HG03060 (cell line): ENCODE results near the gene FERMT1.
"Not testable (repeated sequence)": the region's sequence is repeated elsewhere in the genome, so short reads cannot be mapped to it uniquely, and the experiment has no call there.

Source experiments
- ATAC-seq: cut with Tn5 transposase; IDR thresholded peaks from one replicate; pipeline ENCODE4 v1.9.1; 2021; ENCODE audit warnings: low read depth, moderate number of reproducible peaks; ENCODE audit not compliant: unreplicated experiment

Gene FERMT1

DNA sequence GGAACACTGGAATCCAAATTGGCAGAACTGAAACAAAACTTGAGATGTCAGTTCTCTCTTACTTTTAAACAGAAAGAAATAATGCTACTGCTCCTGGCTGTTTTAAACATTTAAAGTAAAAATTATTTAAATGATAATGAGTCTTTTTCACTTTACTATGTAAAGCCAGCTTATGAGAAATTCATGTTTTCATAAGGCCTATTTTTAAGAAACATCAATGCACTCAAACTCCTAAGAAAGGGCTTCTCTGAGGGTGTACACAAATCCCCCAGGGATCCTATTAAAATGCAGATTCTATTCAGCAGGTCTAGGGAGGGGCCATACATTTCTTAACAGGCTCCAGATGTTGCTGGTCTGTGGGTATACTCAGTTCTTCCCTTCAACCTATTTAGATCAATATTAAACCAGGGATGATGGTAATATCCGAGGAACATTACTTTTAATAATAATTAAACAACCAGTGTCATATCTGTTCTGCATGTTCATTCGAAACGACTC is 2.3 kb downstream of the FERMT1 start:
- ATAC-seq: no peak

GRCh38 chr20:6116758-6117157 is 6.1 kb downstream of the FERMT1 start:
- no peak for ATAC-seq

- ATAC-seq: no peak
Measured at GRCh38 chr20:6115221-6115895, 7.5 kb downstream of the FERMT1 start.

- ATAC-seq: no peak
Measured at GRCh38 chr20:6114696-6115095, 8.1 kb downstream of the FERMT1 start.

- ATAC-seq: no peak
Measured at GRCh38 chr20:6113951-6114350, 8.9 kb downstream of the FERMT1 start.

- ATAC-seq: not testable (repeated sequence)
Measured at GRCh38 chr20:6112965-6113364, 9.9 kb downstream of the FERMT1 start.

DNA sequence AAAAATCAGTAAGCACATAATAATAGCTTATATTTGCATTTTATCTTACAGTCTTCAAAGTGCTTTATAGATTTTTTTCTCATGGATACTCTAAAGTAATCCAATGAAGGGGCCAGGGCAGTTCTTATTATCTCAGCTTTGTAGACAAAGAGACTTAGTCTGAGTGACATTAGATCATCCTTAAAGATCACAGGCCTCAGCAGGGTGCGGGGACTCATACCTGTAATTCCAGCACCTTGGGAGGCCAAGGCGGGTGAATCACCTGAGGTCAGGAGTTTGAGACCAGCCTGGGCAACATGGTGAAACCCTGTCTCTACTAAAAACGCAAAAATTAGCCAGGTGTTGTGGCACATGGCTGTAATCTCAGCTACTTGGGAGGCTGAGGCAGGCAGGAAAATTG is 14.5 kb downstream of the FERMT1 start:
- ATAC-seq: no peak

DNA sequence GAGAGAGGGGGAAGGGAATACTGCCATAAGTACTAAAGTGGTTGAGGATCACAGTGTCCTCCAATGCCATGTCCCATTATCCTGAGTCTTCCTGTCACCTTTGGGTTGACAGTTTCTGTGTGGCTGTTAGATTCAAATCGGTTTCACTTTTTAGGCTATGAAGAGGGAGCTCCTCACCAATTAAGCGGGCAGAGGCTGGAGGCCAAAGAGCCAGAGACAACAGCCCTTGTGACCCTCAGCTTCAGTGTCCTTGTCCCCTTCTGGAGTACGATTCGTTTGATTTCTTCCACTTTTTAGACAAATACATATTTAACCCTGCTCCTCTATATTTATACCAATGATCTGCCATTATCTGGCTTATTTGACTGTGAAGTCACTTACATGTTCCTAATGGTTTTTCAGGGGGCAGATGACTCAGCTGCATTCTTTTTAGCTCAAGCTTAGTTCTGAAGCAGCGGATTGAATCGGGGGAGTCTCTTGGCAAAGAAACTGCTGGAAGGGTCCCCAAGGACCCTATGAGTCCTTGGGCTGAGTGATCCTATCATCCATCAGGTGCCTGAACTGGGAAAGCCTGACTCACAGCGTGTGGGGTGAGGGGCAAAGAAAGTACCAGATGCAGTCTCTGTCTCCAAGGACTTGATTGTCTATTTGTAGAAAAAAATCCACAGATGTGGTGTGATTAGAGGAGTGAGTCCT is 18.2 kb downstream of the FERMT1 start:
- no peak for ATAC-seq

GRCh38 chr20:6103301-6103700 is 19.5 kb downstream of the FERMT1 start:
- ATAC-seq: no peak

GRCh38 chr20:6101346-6101745 is 21.5 kb downstream of the FERMT1 start:
- no peak for ATAC-seq

DNA sequence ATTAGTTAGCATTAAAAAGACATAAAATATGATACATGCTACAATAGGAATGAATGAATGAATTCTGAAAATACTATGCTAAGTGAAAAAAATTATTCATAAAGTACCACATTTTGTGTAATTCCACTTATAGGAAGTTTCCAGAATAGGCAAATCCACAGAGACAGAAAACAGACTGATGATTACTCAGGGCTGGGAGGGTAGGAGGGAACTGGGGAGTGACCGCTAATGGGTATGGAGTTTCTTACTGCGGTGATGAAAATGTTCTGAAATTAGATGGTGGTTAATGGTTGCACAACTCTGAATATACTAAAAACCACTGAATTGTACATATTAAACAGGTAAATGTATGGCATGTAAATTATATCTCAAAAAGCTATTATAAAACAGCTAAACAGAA is 22.6 kb downstream of the FERMT1 start:
- ATAC-seq: no peak

- ATAC-seq: no peak
Measured at GRCh38 chr20:6099819-6100218, 23.0 kb downstream of the FERMT1 start.

DNA sequence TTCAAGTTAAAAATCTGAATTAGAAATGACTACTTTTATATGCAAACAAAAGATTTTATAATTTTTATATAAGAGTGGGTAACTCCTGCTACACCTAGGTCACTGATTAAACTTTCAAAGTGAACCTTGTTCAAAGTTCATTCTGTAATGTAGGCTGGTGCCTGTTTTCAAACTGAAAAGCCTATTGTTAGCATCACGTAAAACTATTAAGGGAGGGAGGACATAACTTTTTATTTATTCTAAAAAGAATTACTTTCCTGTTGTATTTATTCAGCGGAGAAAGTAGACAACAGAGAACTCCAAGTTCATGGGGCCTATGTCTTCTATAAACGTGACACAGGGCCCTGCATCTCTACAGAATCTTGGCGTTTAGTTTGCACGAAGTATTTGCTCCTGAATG is 27.4 kb downstream of the FERMT1 start:
- ATAC-seq: no peak

- no peak for ATAC-seq
Measured at GRCh38 chr20:6094565-6094964, 28.3 kb downstream of the FERMT1 start.

GRCh38 chr20:6094063-6094462 is 28.8 kb downstream of the FERMT1 start:
- ATAC-seq: no peak

DNA sequence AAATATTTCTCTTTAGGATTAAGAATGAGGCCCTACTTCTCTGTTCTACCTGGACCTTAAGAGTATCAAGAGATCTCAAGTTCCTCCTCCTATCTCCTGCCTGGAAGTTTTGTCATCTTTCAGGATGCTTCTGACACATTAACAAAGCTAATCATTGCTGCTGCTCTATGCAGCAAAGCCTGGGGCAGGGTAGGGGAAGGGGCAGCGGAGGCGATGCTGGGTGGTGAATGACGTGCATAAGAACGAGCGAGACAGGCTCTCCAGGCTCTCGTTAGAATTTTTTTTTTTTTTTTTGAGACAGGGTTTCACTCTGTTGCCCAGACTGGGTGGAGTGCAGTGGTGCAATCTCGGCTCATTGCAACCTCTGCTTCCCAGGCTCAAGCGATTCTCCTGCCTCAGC is 31.2 kb downstream of the FERMT1 start:
- no peak for ATAC-seq

DNA sequence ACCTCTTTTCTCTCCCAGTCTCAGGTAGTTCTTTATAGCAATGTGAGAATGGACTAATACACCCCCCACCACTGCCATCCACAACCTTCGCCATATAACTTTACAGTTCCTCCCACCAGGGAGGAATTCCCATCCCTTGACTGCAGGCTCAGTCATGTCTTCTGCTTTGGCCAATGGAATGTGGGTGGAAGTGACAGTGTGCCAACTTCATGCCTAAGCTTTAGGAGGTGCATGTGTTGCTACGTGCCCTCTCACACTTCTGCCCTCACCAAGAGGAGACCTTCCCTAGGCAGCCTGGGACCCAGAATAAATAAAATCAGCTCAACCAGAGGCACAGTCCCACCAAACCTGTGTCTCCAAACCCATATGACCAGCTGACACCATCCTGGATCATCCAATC is 36.0 kb downstream of the FERMT1 start:
- no peak for ATAC-seq

DNA sequence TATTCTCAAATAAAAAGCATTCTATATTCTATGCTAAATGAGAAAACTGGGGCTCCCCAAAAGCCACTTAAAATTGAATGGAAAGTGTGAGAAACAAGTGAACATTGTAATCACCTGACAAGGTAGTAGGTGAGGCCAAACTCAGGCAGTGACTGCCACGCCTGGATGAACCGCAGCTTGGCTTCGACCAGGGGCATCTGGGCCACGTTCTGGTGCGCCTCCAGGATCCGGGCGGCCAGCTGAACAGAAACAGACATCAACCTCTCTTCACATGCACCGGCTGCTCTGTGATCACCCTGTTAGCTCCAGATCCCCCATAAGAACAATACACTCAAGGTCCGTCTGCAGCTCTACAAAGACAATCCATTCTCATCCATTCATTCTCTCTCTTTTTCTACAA is 38.9 kb downstream of the FERMT1 start:
- ATAC-seq: no peak

DNA sequence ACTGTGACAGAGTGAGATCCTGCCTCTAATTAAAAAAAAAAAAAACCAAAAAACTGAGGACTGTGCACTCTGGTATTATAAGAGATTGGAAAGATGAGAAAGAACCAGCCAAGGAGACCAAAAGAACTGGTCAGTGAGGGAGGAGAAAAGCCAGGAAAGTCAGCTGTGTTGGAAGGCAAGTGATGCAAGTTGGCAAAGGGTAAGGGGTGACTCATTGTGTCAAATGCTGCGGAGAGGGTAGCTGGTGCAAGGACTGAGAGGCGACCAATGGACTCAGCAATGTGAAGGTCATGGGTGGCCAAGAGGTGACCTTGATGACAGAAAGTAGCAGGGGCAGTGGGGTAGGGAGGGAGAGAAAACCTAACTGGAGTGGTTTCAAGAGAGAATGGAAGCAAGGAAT is 41.6 kb downstream of the FERMT1 start:
- ATAC-seq: no peak

DNA sequence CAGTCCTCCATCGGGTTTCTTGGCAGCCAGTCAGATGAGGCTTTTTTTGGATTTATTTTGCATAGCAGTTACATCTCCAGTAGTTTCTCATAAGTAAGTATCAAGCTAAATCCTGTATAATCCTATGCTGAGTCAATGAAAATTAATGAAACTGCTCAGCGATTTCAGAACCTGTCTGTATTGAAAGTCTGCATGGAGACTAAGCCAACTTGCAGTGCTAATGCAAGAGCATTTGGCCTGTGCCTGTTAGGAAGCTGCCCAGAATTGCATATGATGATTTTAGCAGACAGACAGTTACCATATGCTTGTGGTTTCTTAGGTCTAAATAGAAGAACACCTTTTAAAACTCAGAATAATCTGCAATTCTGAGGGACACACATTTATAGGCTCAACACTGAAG is 43.8 kb downstream of the FERMT1 start:
- no peak for ATAC-seq

DNA sequence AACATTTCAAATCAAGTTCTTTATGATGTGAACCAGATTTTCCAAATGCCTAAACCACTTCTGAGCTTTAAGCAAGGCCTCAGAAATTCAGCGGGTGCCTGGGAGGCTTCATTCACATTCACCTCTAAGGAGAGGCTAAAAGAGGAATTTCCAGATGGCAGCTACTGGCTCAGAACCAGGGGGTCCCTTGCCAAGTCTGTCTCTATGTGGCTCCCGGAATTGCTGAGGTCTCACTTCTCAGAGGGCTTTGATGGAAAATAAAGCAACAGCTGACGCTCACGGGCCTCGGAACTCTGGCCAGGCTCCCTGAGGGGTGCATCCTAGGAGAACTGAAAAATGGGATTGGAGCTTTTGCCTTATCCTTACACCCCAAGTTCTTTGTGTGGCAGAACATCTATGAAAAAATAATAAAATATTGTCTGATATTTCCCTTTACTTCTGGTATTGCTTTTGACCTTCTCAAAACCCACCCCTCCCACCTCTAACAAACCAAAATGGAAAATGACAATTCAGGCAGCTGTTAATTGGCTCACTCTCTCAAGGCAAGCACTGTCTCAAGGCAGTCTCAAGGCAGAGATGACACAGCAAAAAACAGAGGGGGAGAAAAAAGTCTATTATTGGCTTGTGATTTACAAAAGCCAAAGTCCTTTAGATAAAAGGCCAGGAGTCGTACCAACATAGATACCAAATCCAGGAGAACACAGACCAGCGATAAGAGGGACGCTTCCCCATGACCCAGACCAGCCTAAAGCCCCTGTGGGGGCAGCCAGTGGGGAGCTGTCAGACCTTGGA is 47.2 kb downstream of the FERMT1 start:
- no peak for ATAC-seq
